ENCODE results near the gene GRID1. TPM values are rescaled to one million over a fixed set of nuclear protein-coding genes. Genes with fewer than 3 reads are reported as not detected.
A peak's percentile ranks its signal among the peaks of the same experiment; 100 is the strongest.

The GRID1 gene
- total RNA-seq, 1 donor from 2014 or later: 16.5 TPM

DNA sequence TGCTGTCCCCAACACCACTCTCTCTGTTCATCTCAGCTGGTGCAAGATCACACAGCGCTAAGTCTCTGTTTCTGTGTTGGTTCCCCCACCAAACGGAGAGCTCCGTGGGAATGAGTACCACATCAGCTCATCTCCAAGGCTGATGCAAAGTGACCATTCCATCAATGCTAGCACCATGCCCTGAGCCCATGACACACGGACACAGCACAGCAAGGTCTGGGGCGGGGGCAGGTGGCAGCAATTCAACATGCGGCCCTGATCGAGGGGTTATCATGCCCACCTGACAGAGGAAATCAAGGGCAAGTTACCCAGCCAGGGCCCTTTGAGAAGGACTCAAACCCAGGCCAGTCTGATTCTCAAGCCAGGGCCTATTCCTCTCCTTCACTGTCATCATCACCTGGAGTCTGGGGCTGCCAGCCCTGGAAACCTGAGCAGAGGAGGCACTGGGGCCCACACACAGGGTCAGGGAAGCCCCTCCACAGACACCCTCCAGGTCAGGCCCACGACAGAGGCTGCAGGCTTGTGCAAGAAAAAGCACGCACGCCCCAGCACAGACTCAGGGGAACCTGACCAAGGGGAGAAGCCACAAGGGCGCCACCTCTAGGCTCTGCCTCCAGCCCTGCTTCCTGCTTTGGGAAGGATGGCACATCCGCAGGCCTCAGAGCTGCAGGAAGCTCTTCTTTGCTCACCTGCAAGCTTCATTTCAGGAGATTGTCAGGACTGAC is 74.8 kb downstream of the GRID1 start:
- DNase-seq: no peak

DNA sequence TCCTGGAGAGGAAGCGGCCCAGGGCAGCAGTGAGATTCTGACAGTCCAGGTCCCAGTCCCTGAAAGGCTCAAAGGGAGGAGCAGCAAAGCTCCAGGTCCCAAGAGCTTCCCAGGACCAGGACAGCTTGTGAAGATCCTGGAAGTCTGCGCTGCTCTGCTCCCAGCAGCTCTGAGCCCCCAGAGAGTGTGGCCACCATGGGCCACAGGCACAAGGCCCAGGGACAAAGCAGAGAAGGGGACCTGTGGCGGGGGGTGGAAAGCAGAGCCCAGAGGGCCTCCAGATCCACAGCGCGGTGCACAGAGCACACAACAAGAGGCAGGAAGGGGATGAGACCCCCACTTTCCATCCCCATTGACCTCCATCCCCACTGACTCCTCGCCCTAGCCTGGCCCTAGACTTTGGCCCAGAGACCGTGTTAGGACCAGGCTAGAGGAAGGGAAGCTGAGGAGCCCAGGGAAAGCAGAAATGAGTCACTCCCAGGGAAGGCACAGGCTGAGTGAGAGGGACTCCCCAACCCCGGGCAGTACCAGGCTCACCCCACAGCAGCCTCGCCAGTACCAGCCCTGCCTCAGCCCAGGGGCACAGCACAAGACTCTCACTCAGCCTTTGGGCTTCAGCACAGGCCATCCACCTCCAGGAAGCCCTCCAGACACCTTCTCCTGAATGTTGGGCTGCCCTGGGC is 75.5 kb downstream of the GRID1 start:
- DNase-seq: no peak

DNA sequence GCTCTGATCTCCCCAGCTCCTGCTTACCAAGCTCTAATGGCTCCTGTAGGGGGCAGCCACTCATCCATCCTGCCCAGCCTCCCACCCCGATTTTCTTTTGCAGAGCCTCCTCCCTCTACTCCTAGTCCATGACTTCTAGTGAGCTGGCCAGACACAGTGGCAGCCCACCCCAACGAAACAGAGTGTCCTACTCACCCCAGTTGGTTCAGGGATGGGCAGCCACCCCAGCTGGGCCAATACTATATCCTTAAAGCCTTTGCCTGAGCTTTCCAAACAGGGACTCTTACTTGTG is 77.1 kb downstream of the GRID1 start:
- no peak for DNase-seq

DNA sequence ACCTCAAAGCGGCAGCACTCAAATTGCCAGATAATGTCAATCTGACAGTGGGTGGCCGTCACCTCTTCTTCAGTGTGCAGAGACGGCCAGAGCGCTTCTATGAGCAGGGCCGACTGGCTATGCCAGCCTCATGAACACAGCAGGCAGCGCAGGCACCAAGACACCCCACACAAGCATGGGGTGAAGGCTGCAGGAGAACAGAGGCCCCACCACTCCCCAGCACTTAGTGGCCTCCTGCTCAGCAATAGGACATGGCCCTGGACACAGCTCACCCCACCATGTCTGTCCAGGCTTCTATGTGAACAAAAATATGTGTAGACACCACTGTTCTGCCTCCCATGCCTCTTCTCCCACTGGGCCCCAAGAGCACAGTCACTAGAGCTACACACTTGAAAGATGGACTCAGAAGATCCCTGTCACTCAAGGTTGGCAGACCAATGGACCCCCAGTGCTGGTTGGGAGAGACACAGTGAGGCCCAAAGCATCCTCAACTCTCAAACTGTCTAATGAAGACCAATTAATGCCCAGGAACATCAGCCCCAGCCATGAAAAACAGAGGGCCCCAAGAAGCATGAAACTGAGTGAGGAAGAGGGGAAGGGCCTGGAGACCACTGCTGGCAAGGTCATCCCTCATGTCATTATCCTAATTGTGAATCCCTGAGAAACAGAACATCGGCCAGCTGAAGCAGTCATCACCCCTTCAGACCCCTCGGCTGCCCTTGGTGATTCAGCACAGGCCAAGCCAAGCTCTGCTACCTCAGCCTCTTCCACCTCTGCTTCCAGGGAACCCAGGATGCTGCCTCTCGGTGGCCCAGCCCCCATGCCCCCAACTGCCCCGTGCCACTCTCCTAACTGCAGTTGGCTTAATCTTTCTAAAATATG is 77.7 kb downstream of the GRID1 start:
- DNase-seq: no peak

DNA sequence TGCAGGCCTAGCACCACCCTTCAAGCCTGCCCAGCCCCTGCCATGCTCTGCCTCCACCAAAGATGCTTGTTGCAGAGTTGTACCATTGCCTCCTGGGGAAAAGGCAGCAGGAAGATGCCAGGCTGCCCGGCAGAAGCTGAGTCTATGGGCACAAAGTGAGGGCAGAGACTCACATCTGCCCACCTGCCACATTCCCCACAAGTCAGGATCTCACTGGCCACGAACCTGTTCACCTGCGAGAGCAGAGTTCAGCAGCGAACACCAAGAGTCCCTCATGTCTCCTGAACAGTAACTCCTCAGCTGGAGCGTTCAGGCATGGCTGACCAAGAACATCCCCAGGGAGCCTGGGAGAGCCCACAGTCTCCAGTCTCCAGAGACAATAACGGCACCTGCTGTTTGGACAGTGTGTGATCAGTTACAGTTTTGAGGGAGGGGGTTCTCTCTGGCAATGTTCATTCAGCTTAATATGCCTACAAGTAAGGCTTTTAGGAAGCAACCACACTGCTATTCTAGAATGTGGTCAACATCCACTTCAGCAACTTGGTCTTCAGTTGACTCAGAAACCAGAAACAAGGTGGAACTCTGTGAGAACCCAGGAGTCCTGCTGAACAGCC is 78.5 kb downstream of the GRID1 start:
- DNase-seq: no peak

DNA sequence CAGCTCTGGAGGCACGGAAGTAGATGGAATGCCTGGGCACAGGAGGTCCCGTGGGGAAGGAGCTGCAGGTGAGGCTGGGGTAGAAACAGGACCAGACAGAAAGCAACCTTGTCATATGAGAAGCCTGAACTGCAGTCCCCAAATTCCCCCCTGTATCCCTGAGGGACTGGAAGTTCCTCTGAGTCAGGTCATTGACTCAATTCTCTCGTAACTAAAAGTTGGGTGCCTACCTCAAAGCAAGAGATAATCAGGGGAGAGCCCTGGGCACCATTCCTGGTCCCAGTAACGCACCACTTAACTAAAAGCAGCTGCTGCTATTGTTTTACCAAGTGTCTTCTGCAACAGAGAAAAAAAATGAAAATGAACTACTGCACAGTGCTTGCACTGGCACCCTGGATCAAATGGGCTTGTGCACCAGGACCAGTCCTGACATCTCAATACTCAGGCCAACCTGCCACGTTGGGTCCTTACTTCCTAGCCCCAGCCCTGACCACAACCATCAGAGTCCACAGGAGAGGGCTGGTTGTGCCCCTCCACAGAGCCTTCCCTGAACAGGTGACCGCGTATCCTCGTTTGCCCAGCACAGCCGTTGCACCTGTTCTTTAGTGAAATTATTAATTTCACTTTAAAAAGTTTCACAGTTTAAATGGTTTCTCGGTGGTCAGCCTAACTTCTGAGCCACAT is 79.3 kb downstream of the GRID1 start:
- DNase-seq: no peak

DNA sequence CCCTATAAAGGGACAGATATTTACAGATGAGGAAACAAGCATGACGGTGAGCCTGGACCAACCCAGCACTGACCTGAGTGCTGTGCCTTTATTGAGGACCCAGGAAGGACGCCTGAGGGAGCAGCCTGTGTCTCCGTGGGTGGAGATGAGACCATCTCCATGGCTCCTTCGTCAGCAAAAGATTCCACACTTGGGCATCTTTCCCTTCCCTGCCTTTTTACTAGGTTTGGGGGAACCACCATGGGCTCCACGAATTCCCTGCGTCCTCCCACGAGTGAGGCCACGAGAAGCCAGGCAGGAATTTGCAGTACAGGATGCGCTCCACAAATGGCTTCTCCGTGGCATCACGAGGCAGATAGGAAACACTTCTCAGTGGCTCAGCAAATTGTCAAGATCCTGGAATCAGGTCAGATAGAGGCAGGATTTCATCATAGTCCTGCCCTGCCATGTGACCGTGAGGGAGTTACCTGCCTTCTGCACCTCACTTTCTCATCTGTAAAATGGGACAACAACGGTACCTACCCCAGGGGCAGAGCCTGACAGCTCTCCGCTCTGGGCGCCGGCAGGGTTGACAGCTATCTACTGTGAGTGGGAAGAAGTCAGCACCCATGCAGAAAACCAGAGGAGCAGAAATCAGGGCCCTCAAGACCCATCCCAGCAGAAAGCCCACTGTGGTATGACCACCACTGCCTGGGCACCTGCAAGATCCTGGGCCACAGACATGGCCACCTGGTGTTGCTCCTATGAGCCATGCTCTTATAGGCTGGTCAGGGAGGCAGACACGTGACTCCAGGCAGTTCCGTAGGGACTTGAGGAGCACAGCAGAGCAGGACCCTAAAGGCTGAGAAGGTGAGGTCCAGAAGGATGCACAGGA is 80.1 kb downstream of the GRID1 start:
- no peak for DNase-seq

DNA sequence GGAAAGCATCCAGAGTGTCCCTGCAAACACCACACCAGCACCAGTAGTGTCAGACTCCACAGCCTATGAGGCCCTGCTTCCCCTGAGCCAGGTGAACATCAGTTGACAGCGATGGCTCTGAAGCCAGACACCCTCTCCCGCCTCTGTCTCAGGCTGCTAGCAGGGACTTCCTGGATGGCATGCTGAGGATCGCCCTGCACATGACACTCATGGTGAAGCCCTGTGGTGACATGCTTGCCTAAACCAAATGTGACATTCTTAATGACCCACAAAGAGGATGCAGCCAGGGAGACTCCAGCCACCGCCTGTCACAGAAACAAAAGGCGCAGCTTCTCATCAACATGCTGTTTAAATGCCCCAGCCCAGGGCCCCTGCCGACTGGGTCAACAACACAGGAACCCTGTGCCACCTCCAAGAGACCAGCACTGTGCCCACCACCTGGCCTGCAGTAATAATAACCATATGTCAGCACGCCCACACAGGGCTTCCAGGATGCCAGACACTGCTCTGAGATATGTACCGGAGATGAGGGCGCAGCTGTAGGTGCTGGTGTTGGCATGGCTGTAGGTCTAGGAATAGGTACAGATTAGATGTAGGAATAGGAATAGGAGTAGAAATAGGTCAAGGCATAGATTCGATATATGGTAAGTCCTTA is 81.3 kb downstream of the GRID1 start:
- no peak for DNase-seq

DNA sequence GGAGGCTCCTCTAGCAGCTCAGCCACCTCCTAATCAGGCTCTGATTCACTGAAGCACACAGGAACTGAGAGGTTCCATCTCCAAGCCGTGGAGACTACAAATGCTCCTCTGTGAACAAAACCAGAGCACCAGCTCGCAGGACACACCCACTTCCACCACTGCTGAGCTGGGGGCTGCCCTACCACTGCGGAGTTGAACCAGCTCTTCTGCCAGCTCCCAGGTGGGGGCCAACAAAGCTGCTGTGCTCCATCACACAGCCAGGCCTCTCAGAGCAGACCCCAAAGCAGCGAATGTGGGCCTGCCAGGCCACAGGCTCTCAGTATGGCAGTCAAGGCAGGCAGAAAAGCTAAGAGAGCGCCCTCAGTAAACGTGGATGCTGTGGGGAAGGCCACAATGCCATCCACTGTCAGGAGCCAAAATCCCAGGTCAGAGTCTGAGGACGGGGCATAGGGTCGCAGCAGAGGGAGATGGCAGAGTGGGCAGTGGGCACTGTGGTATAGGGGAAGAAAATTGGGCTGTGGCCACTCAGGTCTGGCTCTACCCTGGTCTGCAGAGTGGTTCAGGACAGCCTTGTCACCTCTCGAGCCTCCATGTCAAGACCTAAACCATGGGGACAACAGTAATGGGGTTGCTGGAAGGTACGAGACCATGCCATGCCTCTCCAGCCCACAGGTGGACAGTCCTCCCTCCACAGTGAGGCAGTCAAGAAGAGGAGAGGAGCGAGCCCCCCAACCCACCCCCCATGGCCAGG is 82.1 kb downstream of the GRID1 start:
- DNase-seq: no peak

DNA sequence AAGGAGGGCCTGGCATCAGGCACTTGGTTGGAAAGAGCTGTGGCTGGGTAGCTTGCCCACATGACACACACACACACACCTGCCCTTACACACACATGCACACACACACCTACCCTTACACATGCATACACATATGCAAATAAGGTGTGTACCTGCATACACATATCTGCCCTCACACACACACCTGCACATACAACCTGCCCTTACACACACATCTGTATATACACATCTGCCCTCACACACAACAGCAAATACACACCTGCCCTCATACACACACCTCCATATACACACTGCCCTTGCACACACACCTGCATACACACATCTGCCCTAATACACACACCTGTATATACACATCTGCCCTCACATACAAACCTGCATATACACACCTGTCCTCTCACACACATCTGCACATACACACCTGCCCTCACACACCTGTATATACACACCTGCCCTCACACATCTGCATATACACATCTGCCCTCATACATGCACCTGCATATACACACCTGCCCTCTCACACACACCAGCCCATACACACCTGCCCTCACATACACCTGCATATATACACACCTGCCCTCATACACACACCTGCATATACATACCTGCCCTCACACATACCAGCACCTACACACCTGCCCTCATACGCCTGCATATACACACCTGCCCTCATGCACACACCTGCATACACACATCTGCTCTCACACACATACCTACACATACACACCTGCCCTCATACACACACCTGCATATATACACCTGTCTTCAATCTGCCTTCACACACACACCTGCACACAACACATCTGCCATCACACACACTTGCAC is 82.9 kb downstream of the GRID1 start:
- no peak for DNase-seq

DNA sequence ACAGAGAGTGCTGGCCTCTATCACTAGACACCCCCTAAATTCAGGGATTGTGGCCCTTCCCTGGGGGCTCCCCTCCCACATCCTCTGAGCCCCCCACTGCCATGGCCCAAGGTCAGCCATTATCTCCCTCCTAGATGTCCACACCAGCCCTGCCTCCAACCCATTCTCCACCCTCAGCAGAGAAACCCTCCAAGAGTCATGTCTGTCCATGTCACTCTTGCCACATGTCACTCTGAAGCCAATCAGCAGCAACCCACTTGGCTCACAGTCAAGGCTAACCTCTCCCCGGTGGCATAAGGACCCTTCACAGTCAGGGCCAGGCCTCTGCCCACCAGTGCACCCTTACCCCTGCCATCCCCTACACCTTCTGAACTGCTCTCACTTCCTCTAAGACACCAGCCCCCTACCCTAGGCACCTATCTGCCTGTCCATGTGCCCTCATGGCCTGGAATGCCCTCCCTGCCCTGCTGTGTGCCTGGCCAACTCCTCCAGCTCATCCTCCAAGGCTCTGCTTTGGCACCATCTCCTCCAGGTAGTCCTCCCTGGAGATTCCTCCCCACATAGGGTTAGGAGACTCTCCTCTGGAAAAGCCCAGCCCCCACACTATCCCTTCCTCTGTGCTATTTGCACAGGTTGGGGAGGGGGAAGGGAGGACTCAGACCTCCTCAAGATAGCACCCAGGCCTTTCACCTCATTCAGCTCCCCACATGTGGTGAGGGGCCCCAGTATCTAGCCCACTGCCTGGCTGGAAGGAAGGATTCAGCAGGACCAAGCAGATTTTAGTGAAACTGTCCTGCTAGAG is 83.7 kb downstream of the GRID1 start:
- DNase-seq: no peak

DNA sequence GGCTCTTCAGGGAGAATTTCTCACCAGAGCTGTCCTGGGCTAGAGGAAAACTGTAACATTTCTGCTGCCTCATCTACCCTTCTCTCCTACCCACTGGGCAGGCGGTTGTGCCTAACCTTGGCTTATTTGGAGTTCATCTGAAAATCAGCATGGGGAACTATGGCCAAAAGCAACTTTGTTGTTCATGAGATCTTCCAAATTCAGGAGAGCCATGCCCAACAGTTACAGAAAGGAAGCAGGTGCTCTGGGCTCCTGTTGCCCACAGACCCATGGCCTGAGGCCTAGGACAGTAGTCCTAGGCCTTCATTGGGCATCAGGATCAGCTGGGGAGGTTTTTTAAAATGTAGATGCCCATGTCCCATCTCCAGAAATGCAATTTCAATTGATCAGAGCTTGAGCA is 85.2 kb downstream of the GRID1 start:
- DNase-seq: no peak

DNA sequence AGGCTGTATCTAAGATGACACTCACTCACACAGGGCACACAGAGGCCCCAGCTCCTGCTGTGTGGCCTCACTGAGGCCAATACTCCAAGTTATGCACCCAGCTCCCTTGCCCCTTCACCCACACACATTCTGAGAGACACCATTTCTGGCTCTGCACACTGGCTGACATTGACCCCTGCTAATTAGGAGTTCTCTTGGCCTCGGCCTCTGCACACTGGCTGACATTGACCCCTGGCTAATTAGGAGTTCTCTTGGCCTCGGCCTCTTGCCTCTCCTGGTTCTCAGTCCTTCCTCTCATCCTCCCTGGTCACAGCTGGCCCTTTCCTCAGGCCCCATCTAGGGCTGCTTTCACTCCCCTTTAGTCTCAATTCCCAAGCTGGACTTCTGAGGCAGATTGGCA is 97.3 kb downstream of the GRID1 start:
- DNase-seq: no peak

DNA sequence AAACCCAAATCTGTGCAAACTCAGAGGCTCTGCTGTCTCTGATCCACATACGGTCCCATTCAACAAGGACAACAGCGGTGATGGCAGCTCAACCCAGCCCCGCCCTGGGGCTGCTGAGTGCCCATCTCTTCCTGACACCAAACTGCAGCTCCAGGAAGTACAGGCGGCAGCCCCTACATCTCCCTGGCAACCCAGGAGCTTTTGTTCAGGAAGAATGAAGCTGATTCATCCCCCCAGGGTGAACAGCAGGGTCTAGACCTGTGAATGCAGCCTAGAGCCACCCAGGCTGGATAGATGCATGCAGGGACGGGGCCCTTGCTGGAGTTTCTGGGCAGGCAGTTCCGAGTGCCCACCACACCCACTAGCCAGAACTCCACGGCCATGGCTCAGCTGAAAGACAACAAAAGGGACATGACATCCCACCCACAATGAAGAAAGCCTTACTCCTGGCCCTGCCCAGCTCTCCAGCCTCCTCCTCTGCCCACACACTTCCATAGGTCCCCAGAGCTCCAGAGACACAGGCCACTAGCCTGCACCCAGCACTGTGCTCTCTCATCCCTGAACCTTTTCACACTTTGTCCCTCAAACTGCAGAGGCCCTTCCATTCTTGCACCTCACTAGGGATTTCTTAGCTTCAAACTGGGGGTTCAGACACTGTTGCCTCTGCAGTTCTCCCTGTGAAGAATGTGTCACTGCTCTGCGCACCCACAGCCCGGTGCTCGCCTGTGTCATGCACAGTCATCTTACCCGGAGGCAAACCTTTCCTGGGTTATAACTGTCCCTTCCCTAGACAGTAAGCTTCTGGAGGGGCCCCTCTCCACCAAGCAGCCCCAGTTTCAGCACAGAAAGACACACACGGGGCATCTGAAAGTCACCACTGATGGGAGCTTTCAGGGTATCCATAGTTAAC is 99.1 kb downstream of the GRID1 start:
- peak; percentile 15 for DNase-seq

DNA sequence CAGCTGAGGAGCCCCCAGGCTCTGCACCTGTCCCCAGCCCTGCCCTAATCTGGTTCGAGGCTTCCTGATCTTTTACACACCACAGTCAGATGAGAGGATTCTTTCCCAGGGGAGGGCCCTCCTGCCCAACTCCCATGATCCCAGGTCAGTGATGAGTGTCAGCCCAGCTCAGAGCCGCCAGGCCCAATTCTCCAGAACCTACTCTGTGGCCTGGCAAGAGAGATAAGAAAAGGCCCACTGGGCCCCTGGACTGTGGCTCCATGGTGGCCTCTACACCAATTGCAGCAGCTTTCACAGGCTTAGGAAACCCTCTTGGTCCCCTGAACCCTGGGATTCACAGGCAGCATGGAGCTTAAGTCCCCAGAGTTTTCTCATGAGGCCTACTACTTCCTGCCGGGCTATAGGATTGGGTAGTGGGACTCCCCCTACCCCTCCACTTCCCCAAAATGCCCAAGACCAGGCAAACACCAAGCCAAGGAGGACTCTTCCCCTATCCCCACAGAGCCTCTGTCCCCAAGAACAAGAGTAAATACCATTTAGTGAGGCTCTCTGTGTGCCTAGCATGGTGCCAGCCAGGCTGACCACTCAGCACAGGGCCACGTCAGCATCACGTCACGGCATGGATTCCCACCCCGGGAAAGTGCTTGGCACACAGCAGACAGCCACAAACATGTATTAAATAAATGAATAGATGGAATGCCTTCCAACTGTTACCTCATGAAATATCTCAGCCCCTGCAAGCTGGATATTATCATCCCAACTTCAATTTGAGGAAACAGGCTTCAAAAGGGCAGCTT is 100.0 kb downstream of the GRID1 start:
- no peak for DNase-seq

DNA sequence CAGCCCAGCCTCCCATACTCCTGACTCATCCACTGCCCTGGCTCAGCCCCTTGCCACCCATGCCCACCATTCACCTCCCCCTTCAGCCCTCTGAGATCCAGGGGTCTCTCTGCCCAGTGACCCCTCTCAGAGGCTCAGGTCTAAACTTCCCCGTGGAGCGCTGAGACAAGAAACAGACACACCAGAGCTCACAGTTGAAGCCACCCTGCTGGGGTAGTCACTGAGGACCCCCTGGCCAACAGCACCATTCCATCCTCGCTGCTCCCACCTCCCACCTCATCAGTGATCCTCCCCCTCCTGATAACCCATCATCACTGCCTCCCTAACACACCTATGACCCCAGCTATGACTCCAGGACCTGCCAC is 100.7 kb downstream of the GRID1 start:
- DNase-seq: no peak
